Prostate gland (tissue), 2 donors: ENCODE measurements around the gene ANTXRL. TPM values are rescaled to one million over a fixed set of nuclear protein-coding genes. Genes with fewer than 3 reads are reported as not detected.
"Not testable (repeated sequence)": the region's sequence is repeated elsewhere in the genome, so short reads cannot be mapped to it uniquely, and the experiment has no call there.

Experiments used
- DNase-seq: peaks from one replicate; pipeline ENCODE4 v3.0.0-alpha.2; 2019; ENCODE audit warnings: low spot score
- H3K27ac ChIP-seq, 2 donors: fragments of 200-600 bp; sonication (generic); 2 replicates each; pipeline ENCODE4 v1.5.1; 2017 to 2019
- H3K27me3 ChIP-seq: fragments of 200-600 bp; sonication (generic); replicated peaks from 2 replicates; pipeline ENCODE4 v1.5.1; 2019; ENCODE audit not compliant: insufficient read depth
- H3K36me3 ChIP-seq, 2 donors: fragments of 200-600 bp; sonication (generic); 1 replicate in 1 of 2; 2 replicates in 1 of 2; pipeline versions ENCODE4 v1.5.1 to v1.8.1; 2017 to 2019
- H3K4me1 ChIP-seq: fragments of 200-600 bp; sonication (generic); replicated peaks from 2 replicates; pipeline ENCODE4 v1.5.1; 2019
- H3K4me3 ChIP-seq, 2 donors: fragments of 200-600 bp; sonication (generic); 2 replicates each; pipeline ENCODE4 v1.5.1; 2017 to 2019
- H3K9me3 ChIP-seq: fragments of 200-600 bp; sonication (generic); 2 replicates; pipeline ENCODE4 v1.5.1; 2017
- CTCF ChIP-seq, 4 experiments: fragments of 200-600 bp in 2 of 4; fragments of 450-650 bp in 2 of 4; sonication (generic) in 2 of 4; IDR thresholded peaks; 1 replicate in 3 of 4; 2 replicates in 1 of 4; pipeline ENCODE4 v1.5.1; 2016 to 2019; ENCODE audit warnings: antibody characterized with exemption in 4 of 4, mild to moderate bottlenecking in 2 of 4, moderate library complexity in 2 of 4
- POLR2A ChIP-seq: fragments of 450-650 bp; IDR thresholded peaks from one replicate; pipeline ENCODE4 v1.6.1; 2016; ENCODE audit warnings: antibody characterized with exemption, mild to moderate bottlenecking
- POLR2AphosphoS5 ChIP-seq: sonication (generic); formaldehyde crosslinking; IDR thresholded peaks from one replicate; pipeline ENCODE4 v1.6.1; 2017; ENCODE audit warnings: antibody characterized with exemption
- WGBS: methylation state at CpG from one replicate; pipeline ENCODE4 v1.1.5; 2018; 5-methylcytosine and 5-hydroxymethylcytosine counted together
- intact Hi-C: fragments of 100-400 bp; cut with DNase I; formaldehyde crosslinking; loops from one replicate; pipeline ENCODE4 v1.14.2; 2022
- total RNA-seq, 2 donors: library from RNA; depleted of rRNA; stranded (reverse); fragments of >200 nt; gene quantifications; one replicate each; pipeline ENCODE4 v1.1.0, GENCODE V29; 2016

The ANTXRL gene
- total RNA-seq, 2 donors from 2014 or later = 3.4 TPM; not detected in 1

GRCh38 chr10:46273506-46274477, 13.0 kb upstream of the ANTXRL start:
- H3K27me3 ChIP-seq = no peaks in the 10 kb centered on the region
- H3K4me1 ChIP-seq = no peaks in the 10 kb centered on the region
- H3K9me3 ChIP-seq = no peaks in the 10 kb centered on the region
- H3K36me3 ChIP-seq = no peaks in the 10 kb centered on the region
- no peak overlapping the region for H3K27ac ChIP-seq
- intact Hi-C loops = no loop called here
- no peak for DNase-seq
- no peak overlapping the region for H3K4me3 ChIP-seq
- WGBS = 74% methylated on average over 9 of the region's 9 CpGs
- TF ChIP-seq CTCF (IDR thresholded peaks at IDR 0.05) (no peak), POLR2A (no peak)

- Histone ChIP-seq H3K27ac (no peak overlapping the region), H3K4me1 (no peaks in the 10 kb centered on the region), H3K9me3 (no peaks in the 10 kb centered on the region), H3K4me3 (no peak overlapping the region), H3K27me3 (no peaks in the 10 kb centered on the region), H3K36me3 (no peaks in the 10 kb centered on the region)
- WGBS = 70% methylated on average over 2 of the region's 2 CpGs
- no peak for DNase-seq
- TF ChIP-seq CTCF (IDR thresholded peaks at IDR 0.05) (no peak), POLR2AphosphoS5 (no peak)
- intact Hi-C loops = no loop called here
These were observed 9.0 kb upstream of the ANTXRL start for GRCh38 chr10:46277840-46278239.

GRCh38 chr10:46282421-46282831, 4.4 kb upstream of the ANTXRL start:
- H3K36me3 ChIP-seq, intact Hi-C loops, H3K4me1 ChIP-seq, H3K9me3 ChIP-seq, H3K27me3 ChIP-seq, DNase-seq: not testable (repeated sequence)
- 8% methylated on average over 20 of the region's 20 CpGs for WGBS
- peak overlapping the region; percentile 39 to 41 for H3K4me3 ChIP-seq
- H3K27ac ChIP-seq = peak overlapping the region; percentile 32 to 66

- H3K27ac ChIP-seq = peak overlapping the region; percentile 32 to 66
- no peaks in the 10 kb centered on the region for H3K36me3 ChIP-seq
- peak overlapping the region; percentile 39 to 41 for H3K4me3 ChIP-seq
- intact Hi-C loops = no loop called here
- 18% methylated on average over 14 of the region's 51 CpGs for WGBS
- TF ChIP-seq CTCF (IDR thresholded peaks at IDR 0.05) (peak in 2 of 4 experiments; percentile 13 to 31), POLR2A (peak; percentile 37), POLR2AphosphoS5 (peak; percentile 50)
- no peaks in the 10 kb centered on the region for H3K9me3 ChIP-seq
- no peaks in the 10 kb centered on the region for H3K27me3 ChIP-seq
- no peaks in the 10 kb centered on the region for H3K4me1 ChIP-seq
- DNase-seq = peak; percentile 80
These were observed 3.8 kb upstream of the ANTXRL start for GRCh38 chr10:46282842-46283574.

GRCh38 chr10:46283580-46284285, 3.1 kb upstream of the ANTXRL start:
- DNase-seq = no peak
- 31% methylated on average over 6 of the region's 6 CpGs for WGBS
- H3K27me3 ChIP-seq = no peaks in the 10 kb centered on the region
- peak overlapping the region; percentile 83 to 84 for H3K27ac ChIP-seq
- intact Hi-C loops = no loop called here
- peak overlapping the region; percentile 52 to 61 for H3K4me3 ChIP-seq
- H3K9me3 ChIP-seq = no peaks in the 10 kb centered on the region
- no peaks in the 10 kb centered on the region for H3K36me3 ChIP-seq
- TF ChIP-seq CTCF (IDR thresholded peaks at IDR 0.05) (no peak), POLR2AphosphoS5 (no peak), POLR2A (no peak)
- H3K4me1 ChIP-seq = no peaks in the 10 kb centered on the region
